Measurements from ENCODE around the gene USP24.
"Not testable (repeated sequence)": the region's sequence is repeated elsewhere in the genome, so short reads cannot be mapped to it uniquely, and the experiment has no call there.

USP24 gene

GRCh38 chr1:55196433-55197035 is 18.6 kb downstream of the USP24 start:
- DNase-seq (ENCODE audit: low spot score): no peak

DNA sequence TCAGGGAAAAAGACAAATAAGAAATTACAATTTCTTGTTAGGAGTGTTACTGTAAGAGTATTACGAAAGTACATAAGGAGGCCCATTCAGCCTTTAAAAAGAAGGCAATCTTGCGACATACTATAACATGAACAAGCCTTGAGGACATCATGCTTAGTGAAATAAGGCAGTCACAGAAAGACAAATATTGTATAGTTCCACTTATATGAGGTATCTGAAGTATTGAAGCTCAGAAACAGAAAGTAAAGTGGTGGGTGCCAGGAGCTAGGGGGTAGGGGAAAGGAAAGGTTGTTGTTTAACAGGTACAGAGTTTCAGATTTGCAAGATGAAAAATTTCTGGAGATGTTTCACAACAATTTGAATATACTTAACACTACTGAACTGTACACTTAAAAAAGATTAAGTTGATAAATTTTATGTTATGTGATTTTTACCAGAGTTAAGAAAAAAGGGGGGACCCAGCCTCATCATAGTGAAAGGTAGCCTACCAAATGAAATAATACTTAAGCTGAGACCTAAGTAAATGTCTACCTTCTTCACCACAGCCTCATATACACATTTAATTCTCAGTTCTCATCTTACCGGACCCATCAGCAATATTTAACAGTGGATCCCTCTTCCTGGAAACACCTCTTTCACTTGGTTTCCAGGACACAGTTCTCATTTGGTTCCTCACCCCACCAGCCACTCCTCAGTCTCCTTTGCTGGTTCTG is 19.5 kb downstream of the USP24 start:
- no peak for DNase-seq (ENCODE audit: low spot score)

DNA sequence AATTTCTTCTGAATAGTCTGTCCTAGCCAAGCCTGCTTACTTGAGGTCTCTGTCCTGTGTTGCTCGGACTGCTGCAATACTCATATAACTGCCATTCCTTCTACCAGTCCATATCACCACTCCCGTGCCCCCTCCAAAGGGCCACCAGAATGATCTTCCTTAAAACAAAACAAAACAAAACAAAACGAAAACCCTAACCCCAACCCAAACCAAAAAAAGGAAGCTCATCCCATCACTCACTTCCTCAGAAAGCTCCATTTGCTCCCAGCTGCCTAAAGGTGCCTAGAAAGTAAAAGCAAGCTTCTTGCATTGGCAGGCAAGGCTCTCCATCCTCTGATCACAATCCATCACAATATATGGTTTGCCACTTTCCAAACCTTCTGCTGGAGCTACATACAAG is 20.3 kb downstream of the USP24 start:
- no peak for DNase-seq (ENCODE audit: low spot score)

- DNase-seq (ENCODE audit: low spot score): no peak
Measured at GRCh38 chr1:55192093-55192492, 23.1 kb downstream of the USP24 start.

- not testable (repeated sequence) for DNase-seq (ENCODE audit: low spot score)
Measured at GRCh38 chr1:55191219-55191952, 23.8 kb downstream of the USP24 start.

GRCh38 chr1:55190109-55190508 is 25.1 kb downstream of the USP24 start:
- no peak for DNase-seq (ENCODE audit: low spot score)

DNA sequence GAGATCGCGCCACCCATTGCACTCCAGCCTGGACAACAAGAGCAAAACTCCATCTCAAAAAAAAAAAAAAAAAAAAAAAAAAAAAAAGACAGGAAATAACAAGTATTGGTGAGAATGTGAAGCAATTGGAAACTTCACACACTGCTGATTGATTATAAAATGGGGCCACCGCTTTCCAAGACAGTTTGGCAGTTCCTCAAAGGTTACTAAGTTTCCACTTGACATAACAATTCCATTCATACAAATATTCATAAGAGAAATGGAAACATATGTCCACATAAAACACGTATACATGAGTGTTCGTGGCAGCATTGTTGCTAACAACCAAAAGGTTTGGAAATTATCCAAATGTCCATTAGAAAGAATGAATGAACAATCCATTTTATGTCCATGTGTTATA is 26.3 kb downstream of the USP24 start:
- DNase-seq (ENCODE audit: low spot score): no peak

GRCh38 chr1:55185832-55186231 is 29.3 kb downstream of the USP24 start:
- DNase-seq (ENCODE audit: low spot score): no peak

- DNase-seq (ENCODE audit: low spot score): no peak
Measured at GRCh38 chr1:55184859-55185258, 30.3 kb downstream of the USP24 start.

DNA sequence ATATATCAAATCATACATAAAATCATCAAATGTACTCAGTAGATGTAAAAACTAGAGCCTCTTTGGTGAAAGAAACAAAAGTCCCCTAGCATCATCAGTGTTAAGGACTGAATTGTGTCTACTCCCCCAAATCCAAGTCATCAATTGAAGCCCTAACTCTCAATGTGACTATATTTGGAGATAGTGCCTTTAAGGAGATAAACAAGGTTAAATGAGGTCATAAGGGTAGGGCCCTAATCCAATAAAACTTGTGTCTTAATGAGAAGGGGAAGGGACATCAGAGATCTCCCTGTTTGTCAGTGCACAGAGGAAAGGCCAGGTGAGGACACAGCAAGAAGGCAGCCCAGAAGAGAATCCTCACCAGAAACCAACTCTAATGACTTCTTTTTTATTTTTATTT is 33.5 kb downstream of the USP24 start:
- no peak for DNase-seq (ENCODE audit: low spot score)

DNA sequence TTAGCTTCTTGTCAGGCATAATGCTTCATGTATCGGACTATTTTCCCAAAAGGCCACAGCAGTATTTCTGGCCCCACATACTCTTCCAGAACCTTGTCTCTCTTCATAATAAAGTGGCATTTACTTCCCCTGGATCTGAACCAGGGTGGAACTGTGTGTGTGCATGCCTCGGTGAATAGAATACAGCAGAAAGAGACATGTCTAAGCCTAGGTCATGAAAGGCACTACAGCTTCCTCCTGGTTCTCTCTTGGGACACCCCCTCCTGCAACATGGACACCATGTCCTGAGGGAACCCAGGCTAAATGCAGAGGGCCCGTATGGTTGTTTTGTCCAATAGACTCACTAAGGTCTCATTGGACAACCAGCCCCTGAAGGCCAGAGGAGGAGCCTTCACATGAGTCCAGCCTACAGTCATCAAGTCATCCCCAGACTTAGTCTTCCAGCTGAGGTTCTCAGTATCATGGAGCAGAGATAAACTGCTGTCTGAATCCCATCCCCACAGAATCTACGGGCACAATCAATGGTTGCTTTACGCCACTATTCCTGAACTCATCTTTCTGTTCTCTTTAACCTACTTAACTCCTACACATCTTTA is 35.0 kb downstream of the USP24 start:
- no peak for DNase-seq (ENCODE audit: low spot score)

DNA sequence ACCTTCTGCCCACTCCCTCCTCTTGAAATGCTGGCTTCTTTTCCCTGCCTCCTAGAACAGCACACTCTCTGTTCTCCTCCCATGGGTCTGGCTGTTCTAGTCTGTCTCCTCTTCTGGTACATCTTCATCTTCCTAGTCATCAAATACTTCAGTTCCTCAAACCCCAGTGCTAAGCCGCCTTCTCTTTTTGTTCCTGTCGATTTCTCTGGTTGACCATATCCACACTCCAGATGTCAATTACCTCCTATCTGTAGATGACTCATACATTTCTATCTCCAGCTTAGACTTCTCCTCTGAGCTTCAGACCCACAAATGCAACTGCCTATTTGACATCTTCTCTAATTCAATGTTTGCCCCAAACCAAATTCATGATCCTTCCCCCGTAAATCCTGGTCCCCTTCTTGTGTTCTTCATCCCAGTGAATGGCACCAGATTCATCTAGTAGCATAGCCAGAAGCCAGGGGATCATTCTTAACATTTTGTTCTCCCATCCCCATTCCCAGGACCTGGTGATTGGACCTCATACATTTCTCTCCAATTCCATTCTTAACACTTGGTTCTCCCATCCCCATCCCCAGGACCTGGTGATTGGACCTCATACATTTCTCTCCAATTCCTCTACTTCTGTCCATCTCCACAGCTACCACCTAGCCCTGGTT is 35.9 kb downstream of the USP24 start:
- no peak for DNase-seq (ENCODE audit: low spot score)

- no peak for DNase-seq (ENCODE audit: low spot score)
Measured at GRCh38 chr1:55172687-55173086, 42.5 kb downstream of the USP24 start.

DNA sequence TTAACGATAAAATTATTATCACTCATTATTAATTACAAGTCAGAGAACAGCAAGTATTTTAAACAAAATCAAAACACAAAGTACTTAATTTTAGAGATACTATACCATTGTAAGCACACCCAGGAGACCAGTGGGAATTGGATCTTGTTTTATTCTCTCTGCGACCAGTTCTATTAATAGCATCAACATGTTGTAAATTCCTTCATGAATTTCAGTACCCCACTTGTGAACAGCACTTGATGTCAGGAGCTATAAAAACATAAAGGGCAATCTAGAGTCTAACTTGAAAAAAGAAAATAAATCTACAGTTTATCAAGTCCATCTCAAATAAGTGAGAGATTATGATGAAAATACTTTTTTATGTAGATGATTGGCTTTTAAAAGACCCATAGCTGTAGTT is 42.9 kb downstream of the USP24 start:
- no peak for DNase-seq (ENCODE audit: low spot score)

DNA sequence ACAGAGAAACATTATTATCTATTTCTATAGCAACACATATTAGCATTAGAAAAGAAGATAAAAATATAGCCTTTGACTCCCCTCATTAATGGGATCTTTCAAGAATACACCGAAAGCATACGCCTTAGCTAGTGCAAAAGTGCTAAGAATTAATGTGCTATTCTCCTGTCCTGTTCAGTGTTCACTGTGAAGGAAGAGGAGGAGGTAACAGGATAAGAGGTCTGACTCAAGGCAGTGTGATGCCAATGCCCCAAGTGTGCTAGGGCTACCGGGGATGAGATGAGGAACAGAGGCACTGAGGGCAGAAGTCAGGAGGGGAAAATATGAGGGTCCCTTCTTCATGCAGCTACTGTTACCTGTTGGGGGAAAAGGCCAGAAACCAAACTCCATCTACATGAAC is 43.5 kb downstream of the USP24 start:
- no peak for DNase-seq (ENCODE audit: low spot score)

- DNase-seq (ENCODE audit: low spot score): no peak
Measured at GRCh38 chr1:55170426-55170825, 44.7 kb downstream of the USP24 start.

DNA sequence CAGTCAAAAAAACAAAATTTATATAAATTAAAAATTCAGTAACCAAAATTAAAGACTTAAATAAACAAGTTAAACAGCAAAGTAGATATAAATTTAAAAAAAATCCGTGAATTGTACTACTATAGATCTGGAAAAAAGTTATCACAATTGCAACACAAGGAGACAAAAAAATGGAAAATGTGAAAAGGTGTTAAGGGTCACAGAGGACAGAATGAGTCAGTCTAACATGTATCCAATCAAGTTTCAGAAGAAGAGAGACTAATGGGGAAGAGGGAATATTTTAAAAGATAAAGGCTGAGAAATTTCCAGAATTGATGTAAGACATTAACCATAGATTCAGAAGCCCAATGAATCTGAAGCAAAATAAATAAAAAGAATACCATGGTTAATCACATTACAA is 46.0 kb downstream of the USP24 start:
- DNase-seq (ENCODE audit: low spot score): no peak

DNA sequence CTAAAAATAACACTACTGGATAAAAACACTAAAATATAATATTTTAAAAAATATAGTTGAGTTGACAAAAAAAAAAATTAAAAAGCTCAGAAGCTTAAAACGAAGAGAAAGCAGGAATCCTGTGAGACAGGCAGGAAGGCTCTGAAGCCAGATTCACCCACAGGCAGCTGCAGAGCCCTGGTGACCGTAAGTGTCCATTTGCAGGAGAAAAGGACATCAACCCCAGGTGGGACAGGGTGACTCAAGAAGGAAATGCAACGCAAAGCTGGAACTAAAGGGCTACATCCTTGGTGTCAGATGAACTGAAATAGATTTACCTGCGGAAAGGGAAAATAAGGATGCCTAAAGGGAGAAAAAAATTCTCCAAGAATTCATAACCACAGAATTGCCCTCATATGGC is 46.8 kb downstream of the USP24 start:
- no peak for DNase-seq (ENCODE audit: low spot score)

- DNase-seq (ENCODE audit: low spot score): no peak
Measured at GRCh38 chr1:55167224-55167871, 47.8 kb downstream of the USP24 start.

GRCh38 chr1:55164906-55165305 is 50.3 kb downstream of the USP24 start:
- no peak for DNase-seq (ENCODE audit: low spot score)

GRCh38 chr1:55159571-55159970 is 55.6 kb downstream of the USP24 start:
- no peak for DNase-seq (ENCODE audit: low spot score)

- DNase-seq (ENCODE audit: low spot score): no peak
Measured at GRCh38 chr1:55156608-55157007, 58.6 kb downstream of the USP24 start.

All from COLO829 (cell line).